Transverse colon (tissue), 4 donors: Measurements from ENCODE around the gene OR6V1.

Source experiments
- POLR2A ChIP-seq: fragments of 450-650 bp; IDR thresholded peaks from one replicate; pipeline ENCODE4 v1.6.1; 2016; ENCODE audit warnings: antibody characterized with exemption, mild to moderate bottlenecking, moderate library complexity
- POLR2AphosphoS5 ChIP-seq, 3 donors: sonication (generic); formaldehyde crosslinking; IDR thresholded peaks; one replicate each; pipeline ENCODE4 v1.6.1; 2016; ENCODE audit warnings: antibody characterized with exemption in 3 of 3
- TF ChIP-seq, protein P1 (sequence below), 5 experiments: fragments of 200-600 bp in 3 of 5; fragments of 450-650 bp in 2 of 5; sonication (generic) in 3 of 5; IDR thresholded peaks; 1 replicate in 2 of 5; 2 replicates in 3 of 5; pipeline ENCODE4 v1.5.1; 2016 to 2017; ENCODE audit warnings: antibody characterized with exemption in 5 of 5, inconsistent platforms in 3 of 5, mild to moderate bottlenecking in 2 of 5, moderate library complexity in 1 of 5

- TF ChIP-seq, protein P1, sequence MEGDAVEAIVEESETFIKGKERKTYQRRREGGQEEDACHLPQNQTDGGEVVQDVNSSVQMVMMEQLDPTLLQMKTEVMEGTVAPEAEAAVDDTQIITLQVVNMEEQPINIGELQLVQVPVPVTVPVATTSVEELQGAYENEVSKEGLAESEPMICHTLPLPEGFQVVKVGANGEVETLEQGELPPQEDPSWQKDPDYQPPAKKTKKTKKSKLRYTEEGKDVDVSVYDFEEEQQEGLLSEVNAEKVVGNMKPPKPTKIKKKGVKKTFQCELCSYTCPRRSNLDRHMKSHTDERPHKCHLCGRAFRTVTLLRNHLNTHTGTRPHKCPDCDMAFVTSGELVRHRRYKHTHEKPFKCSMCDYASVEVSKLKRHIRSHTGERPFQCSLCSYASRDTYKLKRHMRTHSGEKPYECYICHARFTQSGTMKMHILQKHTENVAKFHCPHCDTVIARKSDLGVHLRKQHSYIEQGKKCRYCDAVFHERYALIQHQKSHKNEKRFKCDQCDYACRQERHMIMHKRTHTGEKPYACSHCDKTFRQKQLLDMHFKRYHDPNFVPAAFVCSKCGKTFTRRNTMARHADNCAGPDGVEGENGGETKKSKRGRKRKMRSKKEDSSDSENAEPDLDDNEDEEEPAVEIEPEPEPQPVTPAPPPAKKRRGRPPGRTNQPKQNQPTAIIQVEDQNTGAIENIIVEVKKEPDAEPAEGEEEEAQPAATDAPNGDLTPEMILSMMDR (IDR thresholded peaks at IDR 0.05), result no peak
- TF ChIP-seq POLR2A (no peak), POLR2AphosphoS5 (IDR thresholded peaks at IDR 0.05) (no peak)
Measured at GRCh38 chr7:143074141-143074540, 22.0 kb downstream of the OR6V1 start.
